H9 (cell line): Measurements from ENCODE around the gene URAD. TPM values are rescaled to one million over a fixed set of nuclear protein-coding genes. Genes with fewer than 3 reads are reported as not detected.

ENCODE experiments used
- DNase-seq: peaks from one replicate; pipeline ENCODE4 v3.0.0-alpha.2; 2017
- H2AFZ ChIP-seq: one replicate; pipeline ENCODE4 v1.6.1; 2013; ENCODE audit warnings: mild to moderate bottlenecking, low read length, control low read depth, moderate library complexity
- H2AK5ac ChIP-seq: 2 replicates; pipeline ENCODE4 v1.6.1; 2013; ENCODE audit warnings: low read length, control low read depth, mixed read lengths; ENCODE audit not compliant: insufficient read length
- H2BK120ac ChIP-seq: one replicate; pipeline ENCODE4 v1.6.1; 2013; ENCODE audit warnings: low read depth, mild to moderate bottlenecking, low read length, control low read depth, inconsistent platforms; ENCODE audit not compliant: poor library complexity, severe bottlenecking
- H2BK12ac ChIP-seq: 2 replicates; pipeline ENCODE4 v1.6.1; 2013; ENCODE audit warnings: low read length, control low read depth, mixed read lengths, low read depth; ENCODE audit not compliant: insufficient read length
- H2BK15ac ChIP-seq: 2 replicates; pipeline ENCODE4 v1.6.1; 2013; ENCODE audit warnings: low read depth, low read length, control low read depth
- H2BK20ac ChIP-seq: one replicate; pipeline ENCODE4 v1.6.1; 2013; ENCODE audit warnings: low read depth, mild to moderate bottlenecking, low read length, control low read depth, inconsistent platforms; ENCODE audit not compliant: poor library complexity, severe bottlenecking
- H2BK5ac ChIP-seq: 2 replicates; pipeline ENCODE4 v1.6.1; 2013; ENCODE audit warnings: low read length, control low read depth, mixed read lengths; ENCODE audit not compliant: insufficient read length
- H3K14ac ChIP-seq: 2 replicates; pipeline ENCODE4 v1.6.1; 2013; ENCODE audit warnings: low read length, control low read depth; ENCODE audit not compliant: insufficient read depth
- H3K18ac ChIP-seq: 2 replicates; pipeline ENCODE4 v1.6.1; 2013; ENCODE audit warnings: low read depth, mild to moderate bottlenecking, mixed read lengths, low read length, control low read depth; ENCODE audit not compliant: insufficient read length
- H3K23ac ChIP-seq: 2 replicates; pipeline ENCODE4 v1.6.1; 2013; ENCODE audit warnings: low read length, control low read depth, mixed read lengths, low read depth; ENCODE audit not compliant: insufficient read length
- H3K23me2 ChIP-seq: 2 replicates; pipeline ENCODE4 v1.6.1; 2013; ENCODE audit warnings: low read depth, mild to moderate bottlenecking, mixed read lengths, low read length, control low read depth; ENCODE audit not compliant: insufficient read length, poor library complexity, severe bottlenecking
- H3K27ac ChIP-seq: 2 replicates; pipeline ENCODE4 v1.5.1; 2013; ENCODE audit warnings: low read length, control low read depth, mixed read lengths, low read depth; ENCODE audit not compliant: insufficient read length
- H3K27me3 ChIP-seq: 2 replicates; pipeline ENCODE4 v1.6.1; 2013; ENCODE audit warnings: low read length, control low read depth, inconsistent platforms; ENCODE audit not compliant: insufficient read depth
- H3K4ac ChIP-seq: 2 replicates; pipeline ENCODE4 v1.6.1; 2013; ENCODE audit warnings: low read depth, mild to moderate bottlenecking, control low read depth, inconsistent platforms, low read length, moderate library complexity
- H3K4me1 ChIP-seq: 2 replicates; pipeline ENCODE4 v1.6.1; 2013; ENCODE audit warnings: low read length, control low read depth, inconsistent platforms; ENCODE audit not compliant: insufficient read depth
- H3K4me2 ChIP-seq: 2 replicates; pipeline ENCODE4 v1.6.1; 2013; ENCODE audit warnings: low read length, control low read depth, mixed read lengths; ENCODE audit not compliant: insufficient read length, insufficient read depth
- H3K56ac ChIP-seq: 2 replicates; pipeline ENCODE4 v1.6.1; 2013; ENCODE audit warnings: low read depth, mild to moderate bottlenecking, mixed read lengths, low read length, control low read depth; ENCODE audit not compliant: insufficient read length
- H3K79me1 ChIP-seq: 2 replicates; pipeline ENCODE4 v1.6.1; 2013; ENCODE audit warnings: low read depth, mild to moderate bottlenecking, moderate library complexity, low read length, control low read depth, inconsistent platforms; ENCODE audit not compliant: insufficient read depth, poor library complexity, severe bottlenecking
- H3K79me2 ChIP-seq: 2 replicates; pipeline ENCODE4 v1.6.1; 2013; ENCODE audit warnings: low read length, control low read depth, inconsistent platforms; ENCODE audit not compliant: insufficient read depth
- H3K9ac ChIP-seq: 2 replicates; pipeline ENCODE4 v1.6.1; 2013; ENCODE audit warnings: low read length, control low read depth, mixed read lengths; ENCODE audit not compliant: insufficient read length; ENCODE audit errors: extremely low read depth
- H3K9me3 ChIP-seq: one replicate; pipeline ENCODE4 v1.6.1; 2013; ENCODE audit warnings: low read depth, low read length, inconsistent platforms; ENCODE audit not compliant: control insufficient read depth
- H3T11ph ChIP-seq: one replicate; pipeline ENCODE4 v1.6.1; 2013; ENCODE audit warnings: mild to moderate bottlenecking, low read length, control low read depth, inconsistent platforms
- H4K20me1 ChIP-seq: one replicate; pipeline ENCODE4 v1.6.1; 2013; ENCODE audit not compliant: control insufficient read depth, insufficient read length, insufficient read depth
- H4K5ac ChIP-seq: 2 replicates; pipeline ENCODE4 v1.6.1; 2013; ENCODE audit warnings: low read depth, mild to moderate bottlenecking, mixed read lengths, low read length, control low read depth; ENCODE audit not compliant: insufficient read length
- H4K8ac ChIP-seq: replicated peaks from 2 replicates; pipeline ENCODE4 v1.6.1; 2013; ENCODE audit warnings: low read length, control low read depth, mixed read lengths, low read depth; ENCODE audit not compliant: insufficient read length
- H4K91ac ChIP-seq: 2 replicates; pipeline ENCODE4 v1.6.1; 2013; ENCODE audit warnings: low read depth, mild to moderate bottlenecking, moderate library complexity, mixed read lengths, low read length, control low read depth; ENCODE audit not compliant: insufficient read length
- H3K27ac Mint-ChIP-seq, 3 experiments: 2 replicates in 2 of 3; 3 replicates in 1 of 3; pipeline ENCODE4 v1.8.0; 2020 to 2021; ENCODE audit warnings: mixed read lengths in 3 of 3, mild to moderate bottlenecking in 1 of 3, moderate library complexity in 1 of 3
- H3K27me3 Mint-ChIP-seq: 2 replicates; pipeline ENCODE4 v1.8.0; 2021; ENCODE audit warnings: low read depth, mild to moderate bottlenecking, moderate library complexity, mixed read lengths
- H3K36me3 Mint-ChIP-seq, 3 experiments: 2 replicates in 2 of 3; 3 replicates in 1 of 3; pipeline ENCODE4 v1.8.0; 2020 to 2021; ENCODE audit warnings: low read depth in 3 of 3, mixed read lengths in 3 of 3; ENCODE audit not compliant: insufficient read depth in 1 of 3
- H3K4me1 Mint-ChIP-seq, 2 experiments: 2 replicates each; pipeline ENCODE4 v1.8.0; 2020; ENCODE audit warnings: mixed read lengths in 2 of 2
- H3K4me3 Mint-ChIP-seq, 2 experiments: 2 replicates in 1 of 2; 3 replicates in 1 of 2; pipeline ENCODE4 v1.8.0; 2020 to 2021; ENCODE audit warnings: mild to moderate bottlenecking in 2 of 2, mixed read lengths in 2 of 2, moderate library complexity in 1 of 2
- H3K9me3 Mint-ChIP-seq, 2 experiments: 2 replicates in 1 of 2; 3 replicates in 1 of 2; pipeline ENCODE4 v1.8.0; 2020; ENCODE audit warnings: mild to moderate bottlenecking in 2 of 2, mixed read lengths in 2 of 2, moderate library complexity in 1 of 2
- CTCF ChIP-seq: fragments of 200-600 bp; sonication (generic); conservative IDR thresholded peaks from 3 replicates; pipeline ENCODE4 v1.8.0; 2021; ENCODE audit warnings: antibody characterized with exemption, mild to moderate bottlenecking
- WGBS: extraction: QIAGEN DNeasy Blood & Tissue Kit; methylation state at CpG from one replicate; pipeline ENCODE4 v1.1.7; 2013; ENCODE audit warnings: missing lambda C conversion rate, low lambda C conversion rate, mixed read lengths; ENCODE audit not compliant: insufficient read length; ENCODE audit errors: extremely low coverage; 5-methylcytosine and 5-hydroxymethylcytosine counted together
- total RNA-seq: library from RNA; stranded (reverse); gene quantifications from 2 replicates; pipeline ENCODE4 v1.2.1, GENCODE V29; 2021

The URAD gene
- total RNA-seq, 1 experiment from 2014 or later: not detected

GRCh38 chr13:27961227-27962085, 27.0 kb downstream of the URAD start:
- H3K9me3 Mint-ChIP-seq: peaks cover 4 to 16% of the 10 kb centered on the region in 2 experiments
- WGBS: no CpG with 5 or more reads among the region's 25 CpGs
- H3K9me3 ChIP-seq: no peaks in the 10 kb centered on the region
- H4K8ac ChIP-seq: no peak overlapping the region
- no peak overlapping the region for H4K91ac ChIP-seq
- no peaks in the 10 kb centered on the region for H3K79me1 ChIP-seq
- H3K18ac ChIP-seq: no peak overlapping the region
- H3K4me1 ChIP-seq: peaks cover 5% of the 10 kb centered on the region; the same call in 1 of the 2 replicates
- H2BK120ac ChIP-seq: no peak overlapping the region
- H3K23me2 ChIP-seq: no peaks in the 10 kb centered on the region
- no peak overlapping the region for H4K5ac ChIP-seq
- H3K9ac ChIP-seq: no peak overlapping the region
- peaks cover 22 to 33% of the 10 kb centered on the region in 2 experiments for H3K4me1 Mint-ChIP-seq
- peak; percentile 71 for DNase-seq
- H4K20me1 ChIP-seq: no peaks in the 10 kb centered on the region
- H3K36me3 Mint-ChIP-seq: no peaks in the 10 kb centered on the region
- H3K27ac Mint-ChIP-seq: no peak overlapping the region
- no peak overlapping the region for H2BK5ac ChIP-seq
- H3K27me3 Mint-ChIP-seq: peaks cover 99% of the 10 kb centered on the region
- H2AK5ac ChIP-seq: no peak overlapping the region
- H2BK12ac ChIP-seq: no peak overlapping the region
- no peak overlapping the region for H3K23ac ChIP-seq
- peak overlapping the region; percentile 46 for H3K4me2 ChIP-seq
- no peak overlapping the region for H3K27ac ChIP-seq
- H3K27me3 ChIP-seq: peaks cover 91% of the 10 kb centered on the region
- H3K79me2 ChIP-seq: no peaks in the 10 kb centered on the region
- no peak overlapping the region for H3K56ac ChIP-seq
- no peak overlapping the region for H3T11ph ChIP-seq
- peak overlapping the region in 1 of 2 experiments; percentile 76; a peak in 3 of 5 replicates for H3K4me3 Mint-ChIP-seq
- no peak overlapping the region for H2AFZ ChIP-seq
- H2BK15ac ChIP-seq: no peak overlapping the region
- TF ChIP-seq CTCF: no peak
- H3K14ac ChIP-seq: no peak overlapping the region
- no peak overlapping the region for H2BK20ac ChIP-seq
- no peak overlapping the region for H3K4ac ChIP-seq
